Fibroblast of skin of right quadriceps (primary cell): Measurements from ENCODE around the gene MPRIP.
"Not testable (repeated sequence)": the region's sequence is repeated elsewhere in the genome, so short reads cannot be mapped to it uniquely, and the experiment has no call there.

ENCODE experiments used
- DNase-seq: peaks from one replicate; pipeline ENCODE4 v3.0.0-alpha.2; 2013

The MPRIP gene

DNA sequence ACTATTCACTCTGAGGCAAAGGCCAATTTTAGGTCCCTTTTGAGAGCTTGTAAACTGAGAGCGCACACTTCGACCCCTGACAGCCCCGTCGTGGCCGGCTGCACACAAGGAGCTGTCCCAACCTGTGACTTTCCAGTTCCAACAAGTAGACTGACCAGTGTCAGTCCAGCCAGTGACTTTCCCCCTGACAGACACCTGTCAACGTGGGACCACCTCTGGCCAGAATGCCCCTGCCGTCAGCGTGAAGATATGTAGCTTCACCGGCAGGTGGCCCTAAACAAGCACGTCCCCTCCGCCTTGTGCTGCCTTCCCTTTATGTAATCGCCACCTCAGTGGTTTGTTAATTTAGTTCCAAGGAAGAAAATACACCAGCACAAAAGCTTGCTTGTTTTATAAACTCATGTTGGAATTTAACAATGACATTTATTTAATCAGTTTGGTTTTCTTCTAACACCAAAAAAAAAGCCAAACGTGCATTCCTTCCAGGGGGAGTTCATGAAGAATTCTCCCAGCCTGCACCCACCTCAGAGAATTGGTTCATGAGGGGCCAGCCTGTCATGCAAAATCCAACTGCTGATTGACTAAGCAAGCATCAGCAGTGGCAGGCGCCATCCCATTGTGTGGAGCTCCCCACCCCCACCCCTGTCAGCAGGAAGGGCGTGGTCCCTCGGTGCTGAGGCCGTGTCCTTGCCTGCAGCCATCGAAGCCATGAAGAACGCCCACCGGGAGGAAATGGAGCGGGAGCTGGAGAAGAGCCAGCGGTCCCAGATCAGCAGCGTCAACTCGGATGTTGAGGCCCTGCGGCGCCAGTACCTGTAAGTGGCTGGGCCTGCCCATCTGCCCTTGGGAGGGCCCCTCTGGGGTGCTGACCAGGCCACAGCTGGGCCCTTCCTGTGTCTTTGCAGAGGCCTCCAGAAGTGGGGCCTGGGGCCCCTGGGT lies 130.0 kb downstream of the MPRIP start:
- DNase-seq, result no peak

- no peak for DNase-seq
These were observed 130.7 kb downstream of the MPRIP start for GRCh38 chr17:17172990-17173389.

DNA sequence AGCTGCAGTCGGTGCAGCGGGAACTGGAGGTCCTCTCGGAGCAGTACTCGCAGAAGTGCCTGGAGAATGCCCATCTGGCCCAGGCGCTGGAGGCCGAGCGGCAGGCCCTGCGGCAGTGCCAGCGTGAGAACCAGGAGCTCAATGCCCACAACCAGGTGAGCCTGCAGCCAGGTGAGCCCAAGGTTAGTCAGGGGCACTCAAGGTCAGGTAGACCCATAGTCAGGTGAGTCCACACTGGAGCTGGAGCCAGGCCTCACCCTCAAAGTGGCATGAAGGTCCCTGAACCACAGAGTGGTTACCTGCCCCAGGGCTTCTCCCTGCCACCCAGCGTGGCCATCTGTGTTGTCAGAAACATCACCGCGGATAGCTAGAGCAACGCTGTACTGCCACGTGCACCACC lies 131.7 kb downstream of the MPRIP start:
- DNase-seq, result no peak

DNA sequence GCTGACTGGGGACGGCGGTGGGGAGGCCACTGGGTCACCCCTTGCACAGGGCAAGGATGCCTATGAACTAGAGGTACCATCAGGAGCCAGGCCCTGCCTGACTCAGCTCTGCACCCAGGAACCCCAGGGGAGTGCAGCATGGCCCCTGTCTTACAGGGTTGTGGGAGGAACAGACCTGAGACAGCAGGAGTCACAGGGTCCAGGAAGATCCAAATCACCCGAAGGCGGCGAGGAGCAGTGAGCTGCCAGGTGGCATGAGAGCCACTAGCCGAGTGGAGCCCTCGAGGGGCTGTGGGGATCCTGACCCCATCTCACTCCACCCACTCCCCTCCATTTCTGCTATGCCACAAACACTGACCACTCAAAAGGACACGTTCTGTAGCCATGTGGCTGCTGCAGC lies 133.1 kb downstream of the MPRIP start:
- DNase-seq, result no peak

DNA sequence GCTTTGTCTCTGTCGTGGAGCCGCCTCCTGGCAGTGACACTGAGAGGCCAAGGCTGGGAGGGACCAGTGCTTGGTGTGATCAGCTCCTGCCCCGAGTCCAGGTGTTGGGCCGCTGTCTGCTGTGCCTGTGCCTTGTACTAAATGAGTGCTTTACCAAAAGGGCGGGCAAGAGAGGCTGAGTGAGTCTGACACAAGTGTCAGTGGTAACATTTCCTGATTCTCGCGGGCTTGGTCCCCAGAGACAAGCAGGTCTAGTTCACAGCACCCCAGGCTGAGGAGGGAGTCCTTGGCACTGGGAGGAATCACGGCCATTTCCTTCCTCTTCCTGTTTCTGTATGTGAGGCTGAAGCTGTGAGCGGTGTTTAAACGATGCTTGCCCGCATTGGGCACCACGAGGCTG lies 133.7 kb downstream of the MPRIP start:
- DNase-seq, result no peak

DNA sequence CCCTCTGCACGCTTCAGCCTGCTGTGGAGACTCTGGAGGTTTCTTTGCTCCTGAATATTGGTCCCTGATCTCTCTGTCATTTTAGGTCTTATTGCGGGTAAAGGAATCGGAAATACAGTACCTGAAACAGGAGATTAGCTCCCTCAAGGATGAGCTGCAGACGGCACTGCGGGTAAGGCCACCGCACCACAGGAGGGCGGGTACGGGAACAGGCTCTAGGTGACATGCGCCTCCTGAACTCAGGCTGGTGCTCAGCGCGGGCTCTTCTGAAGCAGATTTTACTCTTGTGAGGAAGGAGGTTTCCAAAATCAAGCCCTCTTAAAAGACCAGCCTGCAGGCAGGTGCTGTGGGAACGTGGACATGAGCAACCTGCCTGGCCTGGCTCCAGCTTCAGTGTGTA lies 134.1 kb downstream of the MPRIP start:
- no peak for DNase-seq

GRCh38 chr17:17177176-17177575 lies 134.9 kb downstream of the MPRIP start:
- DNase-seq, result no peak

DNA sequence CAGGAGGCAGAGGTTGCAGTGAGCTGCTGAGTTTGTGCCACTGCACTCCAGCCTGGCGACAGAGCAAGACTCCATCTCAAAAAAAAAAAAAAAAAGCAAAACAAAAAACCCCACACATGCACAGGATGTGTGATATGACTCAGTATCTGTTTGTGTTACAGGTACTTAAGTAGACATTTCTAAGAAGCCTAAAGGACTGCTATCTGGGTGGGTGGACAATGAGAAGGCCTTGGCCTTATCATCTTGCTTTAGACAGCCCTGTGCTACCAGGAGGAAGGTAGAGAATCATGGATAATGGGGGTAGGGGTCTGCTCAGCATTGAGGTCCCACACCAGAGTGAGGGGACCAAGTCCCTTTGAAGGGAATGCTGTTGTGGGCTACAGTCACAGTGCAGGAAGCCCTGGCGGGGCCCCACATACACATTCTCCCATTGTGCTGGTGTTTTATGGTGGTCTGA lies 137.1 kb downstream of the MPRIP start:
- DNase-seq, result no peak

DNA sequence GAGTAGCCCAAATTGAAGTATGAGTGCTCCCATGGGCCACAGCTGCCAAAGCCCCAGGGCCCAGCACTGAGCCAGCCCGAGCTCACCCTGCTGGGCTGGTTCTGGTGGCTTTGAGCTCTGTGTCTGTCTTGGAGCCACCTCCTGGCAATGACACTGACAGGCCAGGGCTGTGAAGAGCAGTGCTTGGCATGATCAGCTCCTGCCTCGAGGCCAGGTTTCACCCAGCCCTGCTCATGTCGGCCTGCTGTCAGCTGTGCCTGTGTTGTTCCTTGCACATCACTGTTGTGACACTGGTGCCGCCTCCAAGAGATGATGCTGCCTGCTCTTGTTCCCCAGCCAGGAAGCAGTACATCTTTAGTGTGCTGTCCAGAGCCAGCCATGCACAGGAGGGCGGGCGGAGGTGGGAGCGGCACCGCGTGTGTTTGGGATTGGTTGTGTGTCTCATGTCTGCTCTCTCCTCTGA lies 137.9 kb downstream of the MPRIP start:
- DNase-seq, result no peak

DNA sequence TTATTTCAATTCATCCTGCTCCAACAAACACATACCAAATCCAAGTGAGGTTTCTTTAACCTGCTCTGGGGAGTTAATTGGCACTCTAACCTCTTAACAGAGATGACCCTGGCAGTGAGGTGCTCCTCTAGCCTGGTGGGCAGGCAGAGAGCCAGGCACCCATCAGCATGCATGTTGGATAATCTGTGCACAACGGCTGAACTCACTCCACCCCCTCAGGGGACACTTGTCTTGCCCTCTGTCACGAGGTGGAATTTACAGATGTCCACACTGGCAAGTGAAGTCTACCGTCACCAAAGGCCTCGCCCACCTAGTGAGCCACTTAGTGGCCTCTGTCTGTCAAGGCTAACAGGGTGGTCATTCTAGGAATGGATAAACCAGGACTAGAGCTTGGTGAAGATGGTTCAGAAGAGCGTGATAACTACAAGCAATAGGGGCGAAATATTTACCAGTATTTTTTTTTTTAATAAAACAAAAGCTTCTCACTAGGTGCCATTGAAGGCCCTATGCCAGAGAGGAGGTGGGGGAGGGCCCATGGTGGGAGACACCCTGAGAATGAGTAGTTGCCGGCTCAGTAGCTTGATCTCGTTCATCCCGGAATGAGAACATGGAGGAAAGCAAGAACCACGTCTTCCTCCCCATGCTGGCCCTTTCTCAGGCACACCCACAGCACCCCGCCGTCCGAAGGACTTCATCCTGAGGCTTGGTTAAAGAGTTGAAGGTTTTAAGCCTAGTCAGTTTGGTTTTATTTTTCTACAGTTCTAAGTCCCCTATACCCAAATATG lies 138.7 kb downstream of the MPRIP start:
- no peak for DNase-seq

DNA sequence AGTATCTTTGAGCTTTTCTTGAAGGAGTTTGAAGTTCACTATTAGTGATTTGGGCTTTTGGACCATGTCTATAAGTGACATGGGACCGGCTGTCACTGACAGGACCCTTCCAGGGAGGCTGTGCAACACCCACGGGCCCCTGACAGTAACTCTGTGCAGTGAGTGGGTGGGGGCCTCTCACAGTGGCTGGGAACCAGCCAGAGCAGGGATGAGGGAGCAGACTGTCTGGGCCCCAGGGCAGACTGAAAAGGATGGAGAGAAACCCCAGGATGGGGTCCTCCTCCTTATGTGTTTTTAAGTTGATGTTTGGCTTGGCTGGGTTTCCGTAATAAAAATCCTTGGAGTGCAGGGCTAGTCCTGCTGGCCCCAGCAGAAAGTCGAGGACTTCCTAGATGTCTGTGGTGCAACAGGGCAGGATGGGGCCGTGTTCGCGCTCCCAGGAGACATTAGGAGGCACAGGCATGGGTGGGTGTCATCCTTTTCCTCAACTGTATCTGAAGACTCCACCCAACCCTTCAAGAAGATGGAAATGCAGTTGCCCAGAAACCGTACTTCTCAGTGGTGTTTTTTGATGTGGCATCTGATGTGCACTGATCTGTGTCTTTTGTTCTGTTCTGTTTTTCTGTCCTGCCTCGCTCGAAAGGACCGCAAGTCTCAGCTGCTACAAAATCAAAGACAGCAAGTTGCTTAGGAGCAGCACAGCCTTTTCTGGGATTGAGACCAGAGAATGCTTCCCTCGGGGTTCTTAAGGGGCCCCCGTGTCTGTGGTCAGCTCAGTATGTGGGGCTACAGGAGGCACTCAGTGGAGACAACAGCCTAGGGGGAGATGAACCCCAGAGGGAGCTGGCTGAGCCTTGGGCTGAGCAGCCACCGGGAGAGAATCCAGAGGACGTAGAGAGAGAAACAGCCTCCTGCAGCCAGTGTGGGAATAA lies 139.7 kb downstream of the MPRIP start:
- DNase-seq, result no peak

- DNase-seq, result no peak
These were observed 140.4 kb downstream of the MPRIP start for GRCh38 chr17:17182598-17183136.

DNA sequence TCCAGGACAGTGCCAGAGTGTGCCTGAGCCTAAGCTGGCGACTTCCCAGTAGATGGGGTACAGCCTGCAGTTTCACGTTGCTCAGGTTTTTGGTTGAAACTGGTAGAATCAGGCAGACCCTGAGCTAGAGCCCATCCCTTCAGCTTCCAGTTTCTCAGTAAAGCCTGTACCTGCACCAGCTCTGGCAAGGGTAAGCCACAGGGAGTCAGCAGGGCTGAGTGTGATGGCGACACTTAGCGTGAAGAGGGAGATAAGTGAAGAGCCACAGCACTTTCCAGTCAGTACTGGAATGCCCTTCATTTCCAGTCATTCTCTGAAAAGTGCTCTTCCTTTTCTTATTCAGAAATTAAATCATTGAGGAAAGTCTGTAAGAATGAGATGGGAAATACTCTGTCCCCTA lies 141.5 kb downstream of the MPRIP start:
- no peak for DNase-seq

- not testable (repeated sequence) for DNase-seq
These were observed 142.9 kb downstream of the MPRIP start for GRCh38 chr17:17184985-17185757.

- peak; percentile 15 for DNase-seq
These were observed 143.8 kb downstream of the MPRIP start for GRCh38 chr17:17186051-17186450.

- no peak for DNase-seq
These were observed 144.6 kb downstream of the MPRIP start for GRCh38 chr17:17186551-17187505.

DNA sequence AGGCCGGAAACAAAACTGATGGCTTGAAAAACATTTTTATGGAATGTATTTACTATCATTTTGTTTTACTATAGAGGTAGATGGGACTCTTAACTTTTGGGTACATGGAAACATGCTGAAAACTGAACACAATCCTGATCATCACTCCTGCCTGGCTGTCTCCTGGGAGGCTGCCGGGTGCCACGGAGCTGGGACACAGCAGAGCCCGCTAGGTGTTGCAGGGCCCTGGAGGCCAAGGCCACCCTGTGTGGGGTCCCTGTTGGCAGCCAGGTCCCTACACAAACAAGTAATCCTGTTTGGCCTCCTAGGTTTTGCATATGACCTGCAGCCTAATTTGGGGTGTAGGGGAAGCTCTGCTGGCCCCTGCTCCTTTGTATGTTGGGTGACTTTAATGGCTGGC lies 146.3 kb downstream of the MPRIP start:
- no peak for DNase-seq

- no peak for DNase-seq
These were observed 147.3 kb downstream of the MPRIP start for GRCh38 chr17:17189559-17189958.

- DNase-seq, result no peak
These were observed 147.9 kb downstream of the MPRIP start for GRCh38 chr17:17190188-17190587.

DNA sequence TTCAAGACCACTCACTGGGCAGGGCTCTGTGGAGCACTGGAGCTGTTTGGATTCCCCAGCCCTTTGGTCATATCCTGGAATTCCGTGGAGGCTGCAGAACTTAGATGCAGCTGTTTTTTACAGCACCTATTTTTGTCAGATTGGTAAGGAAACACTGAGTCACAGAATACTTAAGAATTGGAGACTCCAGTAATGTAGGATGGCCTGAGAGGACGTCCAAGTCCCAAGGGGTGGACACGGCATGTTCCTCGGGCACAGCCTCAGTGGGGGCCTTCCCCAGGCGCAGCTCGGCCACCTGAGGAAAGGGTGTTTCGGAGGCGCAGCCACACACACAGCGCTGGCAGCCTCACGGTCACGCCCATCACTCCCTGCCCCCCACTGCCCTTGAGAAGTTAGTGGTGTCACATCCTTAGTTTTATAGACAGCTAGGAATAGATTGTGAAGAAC lies 149.1 kb downstream of the MPRIP start:
- DNase-seq, result peak; percentile 85
